Measurements from ENCODE around the gene TNFRSF4. TPM values are rescaled to one million over a fixed set of nuclear protein-coding genes. Genes with fewer than 3 reads are reported as not detected.

Gene TNFRSF4
- total and polyA plus RNA-seq, 7 donors: 1.4 to 4.6 (median 3.5) TPM

DNA sequence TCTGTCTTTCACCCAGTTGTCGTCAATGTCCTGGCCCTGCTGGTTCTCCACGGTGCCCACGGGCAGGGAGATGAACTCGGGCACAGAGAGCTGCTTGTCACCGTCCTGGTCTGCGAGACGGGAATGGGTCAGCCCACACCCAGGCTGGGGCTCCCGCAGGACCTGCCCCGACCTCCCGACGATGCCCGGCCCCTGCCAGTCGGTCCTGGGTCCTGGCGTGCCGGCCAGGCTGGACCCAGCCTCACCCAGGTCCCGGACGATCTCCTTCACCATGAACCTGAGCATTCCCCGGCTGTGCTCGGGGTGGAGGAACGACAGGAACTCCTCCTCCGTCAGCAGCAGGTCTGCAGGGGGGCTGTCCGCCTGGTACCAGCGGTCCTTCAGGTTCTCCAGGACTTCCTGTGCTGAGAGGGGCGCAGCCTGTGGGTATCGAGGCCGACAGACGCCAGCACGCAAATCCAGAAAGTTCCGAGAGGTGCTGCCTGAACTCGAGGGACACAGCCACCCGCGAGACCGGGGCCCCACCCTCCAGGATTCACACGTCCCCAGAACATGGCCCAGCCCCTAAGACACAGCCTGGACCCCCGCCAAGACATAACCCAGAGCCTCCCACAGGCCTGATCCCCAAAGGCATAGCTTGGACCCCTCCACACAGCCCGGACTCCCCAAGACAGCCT is 4.7 kb upstream of the TNFRSF4 start:
- Histone ChIP-seq H3K4me3 (no peak overlapping the region), H3K27ac (no peak overlapping the region)
- intact Hi-C loops (cut with DNase I): no loop called here

DNA sequence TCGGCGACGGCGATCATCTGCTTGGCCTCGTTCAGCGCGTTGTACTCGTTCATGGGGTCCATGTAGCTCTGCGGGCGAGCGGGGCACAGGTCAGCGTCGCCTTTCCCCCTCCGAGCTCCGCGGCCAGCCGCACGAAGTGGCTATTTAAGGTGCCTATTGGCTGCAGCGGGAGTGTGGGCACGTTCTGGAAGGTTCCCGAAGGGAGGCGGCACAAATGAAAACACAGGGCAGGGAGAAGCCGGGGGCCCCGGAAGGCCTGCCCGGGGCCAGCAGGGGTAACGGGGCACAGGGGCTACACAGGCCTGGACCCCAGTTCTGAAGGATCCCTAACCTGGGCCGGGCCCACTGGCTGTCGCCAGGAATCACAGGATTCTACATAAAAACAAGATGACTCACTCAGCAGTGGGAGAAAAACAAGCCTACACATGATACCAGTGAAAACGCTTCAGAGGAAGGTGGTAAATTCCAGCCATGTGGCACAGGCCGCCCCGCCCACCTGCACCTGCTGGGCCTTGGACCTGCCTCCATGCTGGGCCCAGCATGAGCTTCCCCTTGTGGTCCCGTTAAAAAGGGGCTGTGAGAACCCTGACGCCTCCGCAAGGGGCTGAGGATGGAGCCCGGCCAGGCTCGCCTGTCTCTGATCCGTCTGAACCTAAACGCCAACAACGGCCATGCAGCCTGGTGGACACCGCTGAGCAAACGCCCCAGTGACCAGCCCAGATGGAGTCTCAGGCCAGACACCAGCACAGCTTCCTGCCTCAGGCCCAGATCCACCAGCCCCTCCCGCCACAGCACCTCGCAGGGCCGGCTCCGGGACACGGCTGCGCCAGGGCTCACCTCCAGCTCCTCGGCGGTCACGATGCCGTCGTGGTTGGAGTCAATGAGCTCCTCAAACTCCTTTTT is 3.9 kb upstream of the TNFRSF4 start:
- peaks cover 0 to 63% of the 10 kb centered on the region in 2 donors for H3K36me3 ChIP-seq (ENCODE audit: insufficient read depth in 1 of 2, low read depth in 1 of 2)
- intact Hi-C loops (cut with DNase I): no loop called here
- H3K9me3 ChIP-seq: no peaks in the 10 kb centered on the region
- no peak for DNase-seq
- H3K4me1 ChIP-seq: no peaks in the 10 kb centered on the region
- no peaks in the 10 kb centered on the region for H3K27me3 ChIP-seq (ENCODE audit: insufficient read depth in 3 of 3, low read length in 2 of 3)
- peak in 1 of 4 donors; percentile 25 for ATAC-seq
- H3K4me3 ChIP-seq: no peak overlapping the region
- H3K27ac ChIP-seq: no peak overlapping the region
- TF ChIP-seq, protein P1, sequence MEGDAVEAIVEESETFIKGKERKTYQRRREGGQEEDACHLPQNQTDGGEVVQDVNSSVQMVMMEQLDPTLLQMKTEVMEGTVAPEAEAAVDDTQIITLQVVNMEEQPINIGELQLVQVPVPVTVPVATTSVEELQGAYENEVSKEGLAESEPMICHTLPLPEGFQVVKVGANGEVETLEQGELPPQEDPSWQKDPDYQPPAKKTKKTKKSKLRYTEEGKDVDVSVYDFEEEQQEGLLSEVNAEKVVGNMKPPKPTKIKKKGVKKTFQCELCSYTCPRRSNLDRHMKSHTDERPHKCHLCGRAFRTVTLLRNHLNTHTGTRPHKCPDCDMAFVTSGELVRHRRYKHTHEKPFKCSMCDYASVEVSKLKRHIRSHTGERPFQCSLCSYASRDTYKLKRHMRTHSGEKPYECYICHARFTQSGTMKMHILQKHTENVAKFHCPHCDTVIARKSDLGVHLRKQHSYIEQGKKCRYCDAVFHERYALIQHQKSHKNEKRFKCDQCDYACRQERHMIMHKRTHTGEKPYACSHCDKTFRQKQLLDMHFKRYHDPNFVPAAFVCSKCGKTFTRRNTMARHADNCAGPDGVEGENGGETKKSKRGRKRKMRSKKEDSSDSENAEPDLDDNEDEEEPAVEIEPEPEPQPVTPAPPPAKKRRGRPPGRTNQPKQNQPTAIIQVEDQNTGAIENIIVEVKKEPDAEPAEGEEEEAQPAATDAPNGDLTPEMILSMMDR (IDR thresholded peaks at IDR 0.05): no peak
- 85 to 90% (median 87%) methylated on average over 52 of the region's 52 CpGs for WGBS, 3 donors

More for the DNA sequence above, 4.7 kb upstream of the TNFRSF4 start:
- Histone ChIP-seq H3K9me3 (no peaks in the 10 kb centered on the region), H3K4me1 (no peaks in the 10 kb centered on the region), H3K27me3 (ENCODE audit: insufficient read depth in 3 of 3, low read length in 2 of 3) (no peaks in the 10 kb centered on the region), H3K36me3 (ENCODE audit: insufficient read depth in 1 of 2, low read depth in 1 of 2) (peaks cover 0 to 70% of the 10 kb centered on the region in 2 donors)
- TF ChIP-seq, protein P1 (IDR thresholded peaks at IDR 0.05): no peak
- DNase-seq: no peak
- ATAC-seq: no peak
- WGBS, 3 donors: 85 to 92% (median 89%) methylated on average over 34 to 36 of the region's 36 CpGs

DNA sequence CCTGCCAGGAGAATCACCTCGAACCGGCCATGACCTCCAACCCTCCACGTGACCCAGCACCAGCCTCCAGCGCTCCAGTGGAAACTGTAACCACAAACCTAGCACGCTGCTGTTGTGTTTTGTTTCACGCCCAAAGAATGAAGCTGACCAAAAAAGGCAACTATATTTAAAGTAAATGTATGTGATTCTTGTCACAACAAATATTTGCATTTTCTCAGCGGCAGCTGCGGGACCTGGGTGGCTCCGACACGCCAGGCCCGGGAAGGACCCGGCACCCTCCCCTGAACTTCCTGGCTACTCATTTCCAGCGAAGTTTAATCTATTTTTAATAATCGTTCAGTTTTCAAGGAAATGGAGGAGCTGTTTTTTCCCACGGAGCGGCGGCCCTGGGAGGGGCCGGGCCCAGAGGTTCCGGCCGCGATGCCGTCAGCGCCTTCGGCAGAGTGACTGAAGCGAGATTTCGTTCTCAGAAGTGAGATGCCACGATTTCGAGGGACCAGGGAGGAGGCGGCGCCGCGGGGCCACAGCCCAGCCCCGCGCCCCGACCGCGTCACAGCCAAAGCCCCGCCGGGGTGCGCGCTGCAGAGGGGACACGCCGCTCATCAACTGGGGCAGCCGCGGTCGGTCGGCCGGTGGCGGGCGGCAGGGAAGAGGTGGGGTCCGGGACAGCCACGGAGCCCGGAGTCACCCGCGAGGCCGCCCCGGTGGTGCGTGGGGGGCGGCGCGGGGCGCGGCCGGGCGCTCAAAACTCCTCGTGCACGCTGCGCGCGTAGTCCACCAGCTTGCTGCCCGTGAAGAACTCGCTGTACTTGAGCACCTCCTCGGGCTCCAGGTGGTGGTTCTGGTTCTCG is 3.0 kb upstream of the TNFRSF4 start:
- TF ChIP-seq, protein P1 (IDR thresholded peaks at IDR 0.05): no peak
- peak overlapping the region; percentile 30 for H3K27ac ChIP-seq
- no peak for DNase-seq
- WGBS, 3 donors: 82 to 89% (median 85%) methylated on average over 57 to 74 of the region's 74 CpGs
- peaks cover 0 to 54% of the 10 kb centered on the region in 2 donors for H3K36me3 ChIP-seq (ENCODE audit: insufficient read depth in 1 of 2, low read depth in 1 of 2)
- no peak for ATAC-seq
- no peaks in the 10 kb centered on the region for H3K9me3 ChIP-seq
- H3K4me1 ChIP-seq: no peaks in the 10 kb centered on the region
- H3K27me3 ChIP-seq (ENCODE audit: insufficient read depth in 3 of 3, low read length in 2 of 3): no peaks in the 10 kb centered on the region
- intact Hi-C loops (cut with DNase I): no loop called here
- H3K4me3 ChIP-seq: no peak overlapping the region

DNA sequence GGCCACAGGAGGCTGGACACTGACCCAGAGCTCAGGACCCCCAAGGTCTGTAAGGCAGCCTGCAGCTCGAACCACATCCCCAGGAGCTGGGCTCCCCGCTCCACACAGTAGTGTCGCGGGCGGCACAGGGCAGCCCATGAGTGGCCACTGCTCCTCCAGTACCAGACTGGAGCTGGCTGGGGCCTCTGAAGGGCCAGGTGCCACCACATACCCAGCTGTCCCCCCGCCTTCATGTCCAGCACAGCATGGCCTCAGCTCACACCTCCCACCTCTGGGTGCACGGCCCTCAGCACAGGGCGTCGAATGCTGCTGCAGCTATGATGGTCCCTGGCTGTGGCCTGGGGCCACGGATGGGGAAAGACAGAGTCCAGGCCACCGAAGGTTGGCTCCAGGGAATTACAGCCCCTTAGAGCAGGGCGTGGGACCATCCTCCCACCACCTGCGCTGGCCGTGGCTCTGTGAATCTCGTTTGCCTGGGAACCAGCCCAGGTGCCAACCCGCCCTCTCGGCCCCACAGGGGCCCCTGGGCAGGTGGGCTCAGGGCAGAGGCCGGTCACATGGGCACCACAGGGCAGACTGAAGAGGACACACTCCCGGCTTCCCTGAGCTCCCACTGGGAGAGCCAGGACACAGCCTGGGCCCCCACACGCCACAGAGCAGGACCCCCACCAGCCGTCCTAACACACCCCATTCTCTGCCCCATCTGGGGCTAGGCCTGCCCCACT is 2.1 kb upstream of the TNFRSF4 start:
- Histone ChIP-seq H3K36me3 (ENCODE audit: insufficient read depth in 1 of 2, low read depth in 1 of 2) (peaks cover 0 to 45% of the 10 kb centered on the region in 2 donors), H3K9me3 (no peaks in the 10 kb centered on the region), H3K4me1 (no peaks in the 10 kb centered on the region), H3K4me3 (no peak overlapping the region), H3K27ac (no peak overlapping the region), H3K27me3 (ENCODE audit: insufficient read depth in 3 of 3, low read length in 2 of 3) (no peaks in the 10 kb centered on the region)
- TF ChIP-seq, protein P1 (IDR thresholded peaks at IDR 0.05): no peak
- intact Hi-C loops (cut with DNase I): no loop called here
- no peak for ATAC-seq
- DNase-seq: no peak
- 78 to 81% (median 81%) methylated on average over 20 to 21 of the region's 21 CpGs for WGBS, 3 donors

Data from psoas muscle (tissue), 8 donors.